GM12878 (cell line): Measurements from ENCODE around the gene EVC. TPM values are rescaled to one million over a fixed set of nuclear protein-coding genes. Genes with fewer than 3 reads are reported as not detected.

Source experiments
- ATAC-seq: fragments of 200-7000 bp; cut with Tn5 transposase; 3 replicates; pipeline ENCODE4 v1.9.1; 2020; ENCODE audit warnings: mild to moderate bottlenecking, moderate library complexity
- BruUV-seq: library from RNA; stranded (reverse); fragments of 400-500 nt; replicated peaks from 2 replicates; lab custom pipeline; 2021; lab: Mats Ljungman, UMichigan
- CTCF ChIA-PET: fragments of 300-600 bp; sonication (Branson Sonifier 250); formaldehyde crosslinking; extraction: SDS; loops from one replicate; lab custom pipeline; 2021; ENCODE audit warnings: inconsistent platforms; lab: Yijun Ruan, JAX
- POLR2A ChIA-PET: fragments of 350-600 bp; formaldehyde crosslinking; extraction: SDS; loops from one replicate; lab custom pipeline; 2021; ENCODE audit warnings: inconsistent platforms; lab: Charles Lee
- RAD21 ChIA-PET: fragments of 300-600 bp; sonication (Branson Sonifier 250); formaldehyde crosslinking; loops from one replicate; lab custom pipeline; 2023; ENCODE audit warnings: antibody characterized with exemption; ENCODE audit not compliant: unreplicated experiment; lab: Charles Lee
- SMC1A ChIA-PET: fragments of 300-600 bp; sonication (Branson Sonifier 250); formaldehyde crosslinking; loops from one replicate; lab custom pipeline; 2023; ENCODE audit not compliant: unreplicated experiment, uncharacterized antibody; lab: Charles Lee
- DNase-seq: peaks from one replicate; pipeline ENCODE4 v3.0.0-alpha.2; 2011; ENCODE audit warnings: low read depth, low spot score
- FAIRE-seq: peaks from 3 replicates; lab custom pipeline; 2011; peaks lifted over from hg19 to GRCh38; lab: Jason Lieb, UNC
- H2AFZ ChIP-seq: 2 replicates; pipeline ENCODE4 v1.6.0; 2011; ENCODE audit warnings: low read depth, low read length, control low read depth; ENCODE audit not compliant: control insufficient read depth
- H3K27ac ChIP-seq: 2 replicates; pipeline ENCODE4 v1.5.1; 2011; ENCODE audit warnings: control low read depth; ENCODE audit not compliant: control insufficient read depth, insufficient read depth
- H3K27me3 ChIP-seq, 2 experiments: replicated peaks in 1 of 2; 2 replicates each; pipeline versions ENCODE4 v1.6.0 to v1.6.1; 2011; ENCODE audit warnings: low read length in 1 of 2; ENCODE audit not compliant: control insufficient read depth in 2 of 2, insufficient read depth in 2 of 2
- H3K36me3 ChIP-seq, 2 experiments: 2 replicates each; pipeline ENCODE4 v1.5.1; 2011; ENCODE audit warnings: low read length in 1 of 2; ENCODE audit not compliant: control insufficient read depth in 2 of 2, insufficient read depth in 2 of 2
- H3K4me1 ChIP-seq: 2 replicates; pipeline ENCODE4 v1.6.1; 2011; ENCODE audit warnings: mild to moderate bottlenecking, low read length, moderate library complexity, mixed read lengths; ENCODE audit not compliant: control insufficient read depth, insufficient read depth
- H3K4me2 ChIP-seq: 2 replicates; pipeline ENCODE4 v1.6.0; 2011; ENCODE audit warnings: control low read depth; ENCODE audit not compliant: control insufficient read depth, insufficient read depth
- H3K4me3 ChIP-seq: fragments of 200-600 bp; sonication (generic); 2 replicates; pipeline ENCODE4 v1.5.1; 2016
- H3K79me2 ChIP-seq: 2 replicates; pipeline ENCODE4 v1.6.0; 2011; ENCODE audit warnings: low read length; ENCODE audit not compliant: control insufficient read depth, insufficient read depth
- H3K9ac ChIP-seq: 2 replicates; pipeline ENCODE4 v1.8.0; 2011; ENCODE audit warnings: low read length, control low read depth, mixed read lengths; ENCODE audit not compliant: control insufficient read depth, insufficient read depth
- H3K9me3 ChIP-seq: replicated peaks from 3 replicates; pipeline ENCODE4 v1.5.1; 2011; ENCODE audit warnings: mild to moderate bottlenecking, low read length; ENCODE audit not compliant: control insufficient read depth, insufficient read depth
- H4K20me1 ChIP-seq: 2 replicates; pipeline ENCODE4 v1.6.0; 2011; ENCODE audit not compliant: control insufficient read depth, insufficient read depth
- BMI1 ChIP-seq: fragments of 450-650 bp; IDR thresholded peaks from 2 replicates; pipeline ENCODE4 v1.6.1; 2016; ENCODE audit warnings: mild to moderate bottlenecking, moderate library complexity, borderline replicate concordance
- CHD2 ChIP-seq: IDR thresholded peaks from 2 replicates; pipeline ENCODE4 v1.6.1; 2011; ENCODE audit warnings: low read depth, low read length, improper control_type of control experiment, borderline replicate concordance
- CHD4 ChIP-seq: fragments of 200-600 bp; sonication (generic); IDR thresholded peaks from 2 replicates; pipeline ENCODE4 v1.6.1; 2016; ENCODE audit warnings: mild to moderate bottlenecking
- E2F8 ChIP-seq: fragments of 450-650 bp; IDR thresholded peaks from 2 replicates; pipeline ENCODE4 v1.6.1; 2018; ENCODE audit warnings: mild to moderate bottlenecking, low read depth, moderate library complexity; ENCODE audit not compliant: partially characterized antibody
- HCFC1 ChIP-seq: fragments of 150-350 bp; IDR thresholded peaks from 2 replicates; pipeline ENCODE4 v1.6.1; 2014; ENCODE audit warnings: low read length
- NFIC ChIP-seq: IDR thresholded peaks from 2 replicates; pipeline ENCODE4 v1.6.1; 2012; ENCODE audit warnings: low read depth, mild to moderate bottlenecking, inconsistent platforms, low read length, moderate library complexity
- REST ChIP-seq: IDR thresholded peaks from 2 replicates; pipeline ENCODE4 v1.6.1; 2012; ENCODE audit warnings: mild to moderate bottlenecking, low read depth, low read length
- SMARCA5 ChIP-seq: fragments of 450-650 bp; IDR thresholded peaks from 2 replicates; pipeline ENCODE4 v1.6.1; 2017; ENCODE audit warnings: mild to moderate bottlenecking
- YBX1 ChIP-seq: fragments of 450-650 bp; IDR thresholded peaks from 2 replicates; pipeline ENCODE4 v1.6.1; 2016; ENCODE audit warnings: antibody characterized with exemption
- ZNF687 ChIP-seq: fragments of 450-650 bp; IDR thresholded peaks from 2 replicates; pipeline ENCODE4 v1.6.1; 2017; ENCODE audit warnings: mild to moderate bottlenecking, moderate library complexity
- WGBS: methylation state at CpG from one replicate; pipeline ENCODE4 v1.1.6; 2016; ENCODE audit warnings: low lambda C conversion rate; ENCODE audit not compliant: insufficient replicate concordance, insufficient coverage; ENCODE audit errors: missing lambda C conversion rate; 5-methylcytosine and 5-hydroxymethylcytosine counted together
- in situ Hi-C: fragments of 300-500 bp; cut with MboI; formaldehyde crosslinking; loops from 9 replicates; pipeline ENCODE4 v1.14.3; 2018; ENCODE audit warnings: mixed read lengths
- intact Hi-C: fragments of 100-400 bp; cut with micrococcal nuclease; formaldehyde crosslinking; loops from one replicate; pipeline ENCODE4 v1.14.2; 2022; ENCODE audit not compliant: unreplicated experiment
- polyA plus RNA-seq, 11 experiments: library from polyadenylated mRNA; depleted of rRNA in 4 of 11; unstranded in 6 of 11; stranded (reverse) in 5 of 11; fragments of >200 nt; fragmentation: Nextera tagmentation in 4 of 11; fragmentation: Illumina TruSeq in 1 of 11; extraction: Ambion mirVana in 4 of 11; extraction: Trizol in 1 of 11; gene quantifications; 1 replicate in 1 of 11; 2 replicates in 10 of 11; pipeline versions ENCODE4 v1.2.1 to v1.2.3, GENCODE V29; 2011 to 2016; ENCODE audit warnings: inconsistent platforms in 2 of 11, missing spikeins in 2 of 11, low read depth in 1 of 11
- total RNA-seq, 4 experiments: library from RNA; depleted of rRNA in 3 of 4; stranded (reverse); fragments of >200 nt in 3 of 4; fragmentation: Illumina TruSeq in 1 of 4; extraction: Trizol in 1 of 4; gene quantifications; 2 replicates each; pipeline versions ENCODE4 v1.2.1 to v1.2.3, GENCODE V29; 2013 to 2021

The EVC gene
- total and polyA plus RNA-seq, 10 of the 15 experiments (the other 5 are each of a cell fraction or from before 2014, with no cell fraction given), result 0.87 to 55.9 (median 15.6) TPM

- Histone ChIP-seq H3K27ac (no peak overlapping the region), H3K4me2 (no peak overlapping the region), H3K79me2 (no peaks in the 10 kb centered on the region), H3K27me3 (no peaks in the 10 kb centered on the region), H3K4me1 (peaks cover 5% of the 10 kb centered on the region), H3K9me3 (no peaks in the 10 kb centered on the region; the same call in 2 of the 3 replicates), H3K36me3 (peaks cover 0 to 3% of the 10 kb centered on the region in 2 experiments; a peak in 2 of 4 replicates), H3K4me3 (no peak overlapping the region), H2AFZ (no peak overlapping the region), H3K9ac (no peak overlapping the region), H4K20me1 (no peaks in the 10 kb centered on the region)
- TF ChIP-seq CHD4 (no peak), HCFC1 (no peak), BMI1 (no peak), SMARCA5 (no peak), CHD2 (no peak), ZNF687 (no peak), YBX1 (no peak), REST (no peak), NFIC (no peak), E2F8 (no peak)
- RAD21 ChIA-PET, result no interaction called here
- CTCF ChIA-PET, result interaction anchor here (1.7 kb wide), 1 partner anchor 13 kb away, joined by 3 read pairs; no protein-coding TSS in a partner anchor
- DNase-seq, result no peak
- ATAC-seq, result no peak
- BruUV-seq, result no TSS peak
- FAIRE-seq, result no peak
- intact Hi-C loops (no loop called here), in situ Hi-C loops (no loop called here)
- SMC1A ChIA-PET, result no interaction called here
- POLR2A ChIA-PET, result no interaction called here
- WGBS, result 64% methylated on average over 10 of the region's 11 CpGs
These were observed 14.7 kb upstream of the EVC start for GRCh38 chr4:5696341-5696740.
